B cell (primary cell): ENCODE data around the gene CSMD2. TPM values are rescaled to one million over a fixed set of nuclear protein-coding genes. Genes with fewer than 3 reads are reported as not detected.

Source experiments
- ATAC-seq: fragments of 200-7000 bp; cut with Tn5 transposase; one replicate; pipeline ENCODE4 v1.10.0; 2021; ENCODE audit warnings: low read depth, mild to moderate bottlenecking, moderate number of reproducible peaks, moderate library complexity
- CTCF ChIA-PET: fragments of 350-600 bp; sonication (Branson Sonifier 250); formaldehyde crosslinking; loops from one replicate; lab custom pipeline; 2021; ENCODE audit warnings: antibody characterized with exemption, inconsistent platforms; lab: Charles Lee
- POLR2A ChIA-PET: fragments of 350-600 bp; sonication (Branson Sonifier 250); formaldehyde crosslinking; loops from one replicate; lab custom pipeline; 2021; ENCODE audit warnings: antibody characterized with exemption; lab: Charles Lee
- DNase-seq: peaks from one replicate; pipeline ENCODE4 v3.0.0; 2013
- H2AFZ ChIP-seq: 2 replicates; pipeline ENCODE4 v1.6.1; 2012; ENCODE audit warnings: mild to moderate bottlenecking, low read depth, low read length; ENCODE audit not compliant: insufficient read depth, poor library complexity, severe bottlenecking
- H3K27ac ChIP-seq, 2 donors: 1 replicate in 1 of 2; 2 replicates in 1 of 2; pipeline ENCODE4 v1.5.1; 2012 to 2013; ENCODE audit warnings: low read length in 2 of 2, mild to moderate bottlenecking in 2 of 2, moderate library complexity in 1 of 2
- H3K27me3 ChIP-seq, 4 experiments: fragments of 200-600 bp in 1 of 4; sonication (generic) in 1 of 4; replicated peaks in 1 of 4; 1 replicate in 2 of 4; 2 replicates in 2 of 4; pipeline versions ENCODE4 v1.6.1 to v1.7.0; 2013 to 2016; ENCODE audit warnings: low read length in 3 of 4, mild to moderate bottlenecking in 2 of 4, mixed read lengths in 1 of 4, moderate library complexity in 1 of 4; ENCODE audit not compliant: insufficient read depth in 4 of 4, control insufficient read depth in 3 of 4; ENCODE audit errors: control extremely low read depth in 1 of 4
- H3K36me3 ChIP-seq, 2 experiments: replicated peaks in 1 of 2; 1 replicate in 1 of 2; 2 replicates in 1 of 2; pipeline versions ENCODE4 v1.6.1 to v1.7.1; 2013; ENCODE audit warnings: low read length in 1 of 2; ENCODE audit not compliant: insufficient read depth in 2 of 2, control insufficient read depth in 1 of 2; ENCODE audit errors: control extremely low read depth in 1 of 2, extremely low read depth in 1 of 2
- H3K4me1 ChIP-seq, 2 donors: fragments of 200-600 bp in 1 of 2; sonication (generic) in 1 of 2; 1 replicate in 1 of 2; 2 replicates in 1 of 2; pipeline versions ENCODE4 v1.5.1 to v1.6.1; 2013 to 2017; ENCODE audit warnings: low read length in 2 of 2; ENCODE audit not compliant: control insufficient read depth in 2 of 2, insufficient read depth in 2 of 2
- H3K4me2 ChIP-seq: replicated peaks from 2 replicates; pipeline ENCODE3; 2012; ENCODE audit warnings: mild to moderate bottlenecking, low read depth, low read length; ENCODE audit not compliant: poor library complexity, severe bottlenecking
- H3K4me3 ChIP-seq, 5 experiments: fragments of 200-600 bp in 1 of 5; sonication (generic) in 1 of 5; 1 replicate in 3 of 5; 2 replicates in 2 of 5; pipeline versions ENCODE4 v1.5.1 to v1.7.0; 2011 to 2016; ENCODE audit warnings: low read length in 4 of 5, mild to moderate bottlenecking in 4 of 5, low read depth in 2 of 5, control low read depth in 1 of 5, moderate library complexity in 1 of 5; ENCODE audit not compliant: insufficient read depth in 1 of 5; ENCODE audit errors: control extremely low read depth in 1 of 5, extremely low read depth in 1 of 5
- H3K79me2 ChIP-seq: fragments of 200-600 bp; sonication (generic); one replicate; pipeline ENCODE4 v1.6.0; 2016; ENCODE audit warnings: low read length; ENCODE audit not compliant: control insufficient read depth, insufficient read depth
- H3K9ac ChIP-seq: fragments of 200-600 bp; sonication (generic); 2 replicates; pipeline ENCODE4 v1.6.1; 2017; ENCODE audit warnings: mild to moderate bottlenecking, low read length, moderate library complexity
- H3K9me3 ChIP-seq, 3 donors: one replicate each; pipeline versions ENCODE4 v1.6.1 to v1.7.1; 2013; ENCODE audit warnings: low read length in 2 of 3; ENCODE audit not compliant: control insufficient read depth in 2 of 3, insufficient read depth in 1 of 3; ENCODE audit errors: control extremely low read depth in 1 of 3
- H4K20me1 ChIP-seq: 2 replicates; pipeline ENCODE4 v1.6.0; 2012; ENCODE audit warnings: mild to moderate bottlenecking, low read length; ENCODE audit not compliant: insufficient read depth, control insufficient read depth, poor library complexity, severe bottlenecking
- H3K27ac Mint-ChIP-seq: one replicate; pipeline ENCODE4 v1.8.0; 2021; ENCODE audit warnings: mixed read lengths
- H3K27me3 Mint-ChIP-seq: one replicate; pipeline ENCODE4 v1.8.0; 2021; ENCODE audit warnings: mixed read lengths
- H3K4me1 Mint-ChIP-seq: one replicate; pipeline ENCODE4 v1.8.0; 2021; ENCODE audit warnings: mixed read lengths
- H3K4me3 Mint-ChIP-seq: one replicate; pipeline ENCODE4 v1.8.0; 2021; ENCODE audit warnings: mixed read lengths
- H3K9me3 Mint-ChIP-seq: one replicate; pipeline ENCODE4 v1.8.0; 2022; ENCODE audit warnings: mixed read lengths; ENCODE audit not compliant: insufficient read depth
- CTCF ChIP-seq: fragments of 200-600 bp; IDR thresholded peaks from one replicate; pipeline ENCODE4 v1.8.0; 2022; ENCODE audit warnings: antibody characterized with exemption, mild to moderate bottlenecking
- EZH2 ChIP-seq: IDR thresholded peaks from 2 replicates; pipeline ENCODE4 v1.6.1; 2012; ENCODE audit warnings: borderline replicate concordance, low read depth, mild to moderate bottlenecking, moderate library complexity, low read length; ENCODE audit not compliant: insufficient read depth, poor library complexity, severe bottlenecking
- WGBS: methylation state at CpG from one replicate; pipeline ENCODE4 v1.1.5; 2013; ENCODE audit warnings: missing lambda C conversion rate; ENCODE audit not compliant: insufficient coverage; 5-methylcytosine and 5-hydroxymethylcytosine counted together
- intact Hi-C: fragments of 100-400 bp; cut with micrococcal nuclease; formaldehyde crosslinking; loops from one replicate; pipeline ENCODE4 v1.10.0; 2022
- polyA plus RNA-seq: library from polyadenylated mRNA; depleted of rRNA; stranded (reverse); fragments of >200 nt; gene quantifications from 2 replicates; pipeline ENCODE4 v1.2.3, GENCODE V29; 2012
- total RNA-seq, 2 donors: library from RNA; stranded (reverse); fragments of 120-200 nt in 1 of 2; gene quantifications; 1 replicate in 1 of 2; 2 replicates in 1 of 2; pipeline versions ENCODE4 v1.2.3 to v1.2.4, GENCODE V29; 2013 to 2022

The CSMD2 gene
- total and polyA plus RNA-seq, 2 donors (not counting 1 experiment from before 2014, with no cell fraction given), result not detected

- ChIA-PET POLR2A (no interaction called here), CTCF (interaction anchor here (1.1 kb wide), 1 partner anchor 10 kb away, joined by 3 read pairs; no protein-coding TSS in a partner anchor)
- H3K27ac Mint-ChIP-seq, result no peak overlapping the region
- no peaks in the 10 kb centered on the region for H3K4me1 Mint-ChIP-seq
- Histone ChIP-seq H4K20me1 (no peaks in the 10 kb centered on the region), H3K4me3 (no peak overlapping the region), H3K36me3 (no peaks in the 10 kb centered on the region), H3K9ac (no peak overlapping the region), H3K27ac (no peak overlapping the region), H3K79me2 (no peaks in the 10 kb centered on the region), H3K9me3 (no peaks in the 10 kb centered on the region), H3K4me1 (no peaks in the 10 kb centered on the region), H3K4me2 (no peak overlapping the region), H2AFZ (no peak overlapping the region), H3K27me3 (no peaks in the 10 kb centered on the region)
- DNase-seq (no peak), ATAC-seq (no peak)
- intact Hi-C loops, result no loop called here
- H3K27me3 Mint-ChIP-seq, result no peaks in the 10 kb centered on the region
- WGBS, result no CpG with 5 or more reads among the region's 2 CpGs
- no peak overlapping the region for H3K4me3 Mint-ChIP-seq
- H3K9me3 Mint-ChIP-seq, result no peaks in the 10 kb centered on the region
- TF ChIP-seq CTCF (no peak), EZH2 (no peak)
These were observed 443.7 kb downstream of the CSMD2 start for GRCh38 chr1:33721301-33721815.

- Histone ChIP-seq H2AFZ (no peak overlapping the region), H3K27ac (no peak overlapping the region), H3K79me2 (no peaks in the 10 kb centered on the region), H3K36me3 (no peaks in the 10 kb centered on the region), H3K9me3 (no peaks in the 10 kb centered on the region), H3K9ac (no peak overlapping the region), H3K4me2 (no peak overlapping the region), H3K4me3 (no peak overlapping the region), H3K4me1 (no peaks in the 10 kb centered on the region), H4K20me1 (no peaks in the 10 kb centered on the region), H3K27me3 (no peaks in the 10 kb centered on the region)
- intact Hi-C loops, result no loop called here
- H3K4me3 Mint-ChIP-seq, result no peak overlapping the region
- DNase-seq, result no peak
- H3K9me3 Mint-ChIP-seq, result no peaks in the 10 kb centered on the region
- TF ChIP-seq CTCF, result no peak
- no peak for TF ChIP-seq EZH2
- 63% methylated on average over 7 of the region's 8 CpGs for WGBS
- H3K27ac Mint-ChIP-seq, result no peak overlapping the region
- POLR2A ChIA-PET, result no interaction called here
- no peaks in the 10 kb centered on the region for H3K27me3 Mint-ChIP-seq
- CTCF ChIA-PET, result no interaction called here
- H3K4me1 Mint-ChIP-seq, result no peaks in the 10 kb centered on the region
- ATAC-seq, result no peak
These were observed 445.0 kb downstream of the CSMD2 start for GRCh38 chr1:33719771-33720670.
